Chondrocyte (in vitro differentiated cells): ENCODE data around the gene TTC33. TPM values are rescaled to one million over a fixed set of nuclear protein-coding genes. Genes with fewer than 3 reads are reported as not detected.

Experiments used
- DNase-seq: peaks from one replicate; pipeline ENCODE4 v3.0.0; 2021; ENCODE audit warnings: mixed read lengths, low spot score
- H3K27ac Mint-ChIP-seq: one replicate; pipeline ENCODE4 v1.8.0; 2021; ENCODE audit warnings: mild to moderate bottlenecking, moderate library complexity, mixed read lengths; ENCODE audit not compliant: unreplicated experiment
- H3K27me3 Mint-ChIP-seq: 2 replicates; pipeline ENCODE4 v1.8.0; 2021; ENCODE audit warnings: low read depth, mixed read lengths
- H3K36me3 Mint-ChIP-seq: 2 replicates; pipeline ENCODE4 v1.8.0; 2021; ENCODE audit warnings: low read depth, mixed read lengths
- H3K4me1 Mint-ChIP-seq: 2 replicates; pipeline ENCODE4 v1.8.0; 2021; ENCODE audit warnings: low read depth, mild to moderate bottlenecking, mixed read lengths
- H3K4me3 Mint-ChIP-seq: one replicate; pipeline ENCODE4 v1.8.0; 2021; ENCODE audit warnings: mild to moderate bottlenecking, moderate library complexity, mixed read lengths; ENCODE audit not compliant: unreplicated experiment
- H3K9me3 Mint-ChIP-seq: 2 replicates; pipeline ENCODE4 v1.8.0; 2021; ENCODE audit warnings: low read depth, mixed read lengths
- CTCF ChIP-seq: fragments of 200-600 bp; sonication (generic); IDR thresholded peaks from 2 replicates; pipeline ENCODE4 v1.5.0; 2021; ENCODE audit warnings: antibody characterized with exemption, mild to moderate bottlenecking, moderate library complexity
- total RNA-seq: library from RNA; stranded (reverse); gene quantifications from 3 replicates; pipeline ENCODE4 v1.2.1, GENCODE V29; 2021

The TTC33 gene
- total RNA-seq, 1 donor from 2014 or later: 14.3 TPM

- Mint-ChIP-seq H3K4me3 (no peak overlapping the region), H3K27ac (no peak overlapping the region), H3K36me3 (peaks cover 24% of the 10 kb centered on the region), H3K27me3 (no peaks in the 10 kb centered on the region), H3K4me1 (no peaks in the 10 kb centered on the region), H3K9me3 (peaks cover 36% of the 10 kb centered on the region)
- DNase-seq: no peak
- no peak for TF ChIP-seq CTCF
Observed at GRCh38 chr5:40700116-40700782, 55.5 kb downstream of the TTC33 start.

GRCh38 chr5:40694433-40694832 lies 61.3 kb downstream of the TTC33 start:
- Mint-ChIP-seq H3K4me1 (peaks cover 3% of the 10 kb centered on the region), H3K27ac (no peak overlapping the region), H3K27me3 (no peaks in the 10 kb centered on the region), H3K9me3 (peaks cover 3% of the 10 kb centered on the region), H3K36me3 (peaks cover 6% of the 10 kb centered on the region), H3K4me3 (no peak overlapping the region)
- DNase-seq: no peak
- TF ChIP-seq CTCF: no peak

- no peak for TF ChIP-seq CTCF
- H3K27ac Mint-ChIP-seq: peak overlapping the region; percentile 17
- no peak for DNase-seq
- peaks cover 6% of the 10 kb centered on the region for H3K36me3 Mint-ChIP-seq
- H3K4me3 Mint-ChIP-seq: no peak overlapping the region
- H3K4me1 Mint-ChIP-seq: peaks cover 27% of the 10 kb centered on the region
- no peaks in the 10 kb centered on the region for H3K27me3 Mint-ChIP-seq
- H3K9me3 Mint-ChIP-seq: peaks cover 3% of the 10 kb centered on the region
Observed at GRCh38 chr5:40691894-40692293, 63.9 kb downstream of the TTC33 start.

GRCh38 chr5:40690267-40690666 lies 65.5 kb downstream of the TTC33 start:
- Mint-ChIP-seq H3K4me1 (peaks cover 36% of the 10 kb centered on the region), H3K9me3 (peaks cover 3% of the 10 kb centered on the region), H3K36me3 (peaks cover 8% of the 10 kb centered on the region), H3K27me3 (no peaks in the 10 kb centered on the region), H3K4me3 (no peak overlapping the region), H3K27ac (no peak overlapping the region)
- TF ChIP-seq CTCF: no peak
- DNase-seq: no peak

GRCh38 chr5:40689438-40689837 lies 66.3 kb downstream of the TTC33 start:
- peaks cover 1% of the 10 kb centered on the region for H3K9me3 Mint-ChIP-seq
- peak overlapping the region; percentile 41 for H3K27ac Mint-ChIP-seq
- TF ChIP-seq CTCF: no peak
- H3K4me1 Mint-ChIP-seq: peaks cover 39% of the 10 kb centered on the region
- no peak for DNase-seq
- H3K4me3 Mint-ChIP-seq: no peak overlapping the region
- peaks cover 8% of the 10 kb centered on the region for H3K36me3 Mint-ChIP-seq
- H3K27me3 Mint-ChIP-seq: no peaks in the 10 kb centered on the region
